ENCODE results near the gene NRN1L.

GRCh38 chr16:67886387-67886786 is 1.7 kb downstream of the NRN1L start:
- TF ChIP-seq CTCF (IDR thresholded peaks at IDR 0.05; ENCODE audit: low read depth, low read length, poor library complexity, severe bottlenecking) = no peak
- no peak for TF ChIP-seq EZH2phosphoT487 (IDR thresholded peaks at IDR 0.05; ENCODE audit: borderline replicate concordance, low read length)

Data from DOHH2 (cell line).